HG02852 (cell line): ENCODE measurements around the gene PAX6.

Experiments used
- ATAC-seq: cut with Tn5 transposase; IDR thresholded peaks from one replicate; pipeline ENCODE4 v1.9.1; 2021; ENCODE audit warnings: mild to moderate bottlenecking, moderate library complexity; ENCODE audit not compliant: unreplicated experiment

The PAX6 gene

DNA sequence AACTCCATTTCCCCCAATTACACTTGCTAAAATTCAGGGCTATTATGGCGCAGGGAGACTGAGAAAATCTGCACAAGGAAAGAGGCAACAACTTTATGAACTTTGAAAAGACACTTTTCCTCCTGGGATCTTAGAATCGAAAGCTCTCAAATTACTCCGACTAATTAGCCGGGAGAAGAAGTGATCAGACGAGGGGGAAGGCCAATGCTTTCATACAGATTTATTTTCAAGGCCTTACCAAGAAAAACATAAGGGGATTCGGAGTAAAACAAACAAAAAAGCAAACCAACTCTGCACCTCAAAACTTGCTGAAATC is 1.6 kb downstream of the PAX6 start:
- ATAC-seq, result no peak

DNA sequence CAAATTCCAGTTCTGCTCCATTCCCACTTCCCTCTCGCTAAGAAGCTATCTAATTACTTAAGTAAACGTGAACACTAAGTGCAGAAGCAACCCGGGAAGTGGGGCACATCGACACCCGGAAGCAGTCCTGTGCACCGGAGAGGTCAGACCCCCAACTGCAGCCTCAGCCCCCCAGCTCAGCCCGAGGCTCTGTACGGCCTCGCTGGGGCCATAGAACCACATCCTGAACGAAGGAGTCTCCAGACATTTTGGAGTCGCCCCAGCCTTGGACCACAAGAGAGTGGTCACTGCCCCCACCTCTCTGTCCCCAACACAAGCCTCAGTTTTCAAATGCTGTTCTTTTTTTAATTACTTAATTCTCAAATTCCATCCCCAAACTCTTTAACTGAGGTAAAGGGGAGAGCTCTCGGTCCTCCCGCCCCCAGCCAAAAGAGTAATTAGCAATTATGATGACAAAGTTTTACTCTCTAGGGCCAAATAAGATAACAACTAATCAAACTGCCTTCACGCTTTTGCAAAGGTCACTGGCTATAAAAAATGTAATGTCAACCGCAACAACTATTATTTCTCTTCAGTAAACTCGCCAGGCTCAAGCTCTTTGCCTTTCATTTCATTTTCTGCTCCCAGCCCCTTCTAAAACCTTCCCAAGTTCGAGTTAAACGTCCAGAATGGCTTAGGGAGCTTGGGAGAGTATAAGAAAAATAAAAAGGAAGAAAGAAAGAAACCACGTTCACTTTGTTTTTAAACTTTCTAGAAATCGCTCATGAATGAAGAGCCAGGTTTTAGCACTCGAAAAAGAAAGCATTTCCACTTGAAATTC is 2.2 kb downstream of the PAX6 start:
- no peak for ATAC-seq

DNA sequence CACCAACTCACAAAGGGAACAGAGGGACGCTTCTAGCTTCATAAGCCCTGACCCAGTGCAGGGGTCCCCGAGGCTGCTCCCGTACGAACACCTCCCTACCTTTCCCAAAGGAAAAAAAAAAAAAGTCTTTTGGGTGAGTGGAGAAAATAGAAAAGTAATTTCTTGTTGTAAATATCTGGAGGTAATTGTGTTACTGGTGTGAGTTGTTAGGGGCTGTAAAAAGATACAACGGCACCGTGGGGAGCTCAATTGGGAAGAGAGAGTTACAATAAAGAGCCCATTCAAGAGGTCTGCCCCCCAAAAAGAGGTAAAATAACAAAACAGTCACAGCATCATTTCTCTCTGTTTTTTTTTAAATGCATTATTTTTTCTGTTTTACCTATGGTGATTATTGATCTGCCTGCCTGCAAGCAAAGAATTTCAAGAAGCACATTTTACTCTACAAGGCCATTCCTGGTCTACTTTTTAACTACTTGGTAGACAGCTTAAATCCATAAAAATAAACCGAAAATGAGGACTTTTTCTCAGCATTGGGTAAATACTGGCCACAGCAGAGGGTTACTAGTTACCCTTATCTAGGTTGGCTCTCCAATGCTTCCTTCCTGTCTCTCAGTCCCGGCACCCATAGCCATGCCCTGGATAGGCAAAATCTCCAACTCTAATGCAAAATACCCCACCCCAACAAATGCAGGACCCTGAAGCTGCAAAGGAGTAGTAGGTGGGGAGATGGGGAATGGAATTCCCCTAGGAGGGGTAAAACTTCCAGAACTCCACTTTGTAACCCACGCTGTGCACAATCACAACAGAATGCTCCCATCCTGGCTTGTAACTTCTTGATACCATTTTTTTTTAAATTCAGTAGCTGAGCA is 3.1 kb downstream of the PAX6 start:
- ATAC-seq, result no peak

DNA sequence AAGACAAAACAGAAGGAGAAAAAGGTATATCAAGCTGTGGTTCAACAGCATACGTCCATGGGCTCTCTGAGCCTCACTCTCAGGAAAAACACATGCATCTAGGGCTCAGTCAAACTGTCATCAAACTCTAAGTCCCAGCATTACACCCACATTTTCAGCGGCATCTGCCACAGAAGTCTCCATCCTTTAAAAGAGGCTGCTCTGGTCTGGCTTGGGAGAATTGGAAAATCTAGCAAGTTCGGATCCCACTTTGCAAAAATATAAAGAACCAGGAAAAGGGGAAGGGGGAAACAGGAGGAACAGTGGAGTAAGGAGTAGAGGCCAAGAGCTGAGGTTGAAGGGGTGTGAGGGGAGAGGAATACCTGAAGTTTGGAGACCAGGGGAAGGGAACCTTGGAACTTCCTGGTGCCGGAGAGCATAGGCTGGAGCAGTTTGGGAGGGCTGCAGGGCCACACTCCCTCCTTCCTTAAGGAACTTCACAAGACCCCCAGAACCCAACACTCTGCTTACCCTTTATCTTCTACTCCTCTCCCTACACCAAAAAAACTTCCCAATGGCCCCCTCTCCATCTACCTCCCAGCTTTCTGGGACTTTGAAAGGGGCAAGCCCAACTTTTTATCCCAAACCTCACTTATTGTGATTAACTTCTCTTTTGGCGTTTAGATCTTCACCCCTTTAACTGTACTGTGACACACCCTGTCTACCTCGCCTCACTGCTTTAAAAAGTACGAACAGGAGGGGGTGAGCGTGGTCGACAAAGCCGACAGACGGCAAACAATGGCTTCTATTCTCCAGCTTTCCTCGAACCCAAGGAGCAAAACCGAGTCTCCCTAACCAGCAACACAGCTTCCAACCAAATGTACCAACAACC is 4.0 kb downstream of the PAX6 start:
- ATAC-seq, result no peak

DNA sequence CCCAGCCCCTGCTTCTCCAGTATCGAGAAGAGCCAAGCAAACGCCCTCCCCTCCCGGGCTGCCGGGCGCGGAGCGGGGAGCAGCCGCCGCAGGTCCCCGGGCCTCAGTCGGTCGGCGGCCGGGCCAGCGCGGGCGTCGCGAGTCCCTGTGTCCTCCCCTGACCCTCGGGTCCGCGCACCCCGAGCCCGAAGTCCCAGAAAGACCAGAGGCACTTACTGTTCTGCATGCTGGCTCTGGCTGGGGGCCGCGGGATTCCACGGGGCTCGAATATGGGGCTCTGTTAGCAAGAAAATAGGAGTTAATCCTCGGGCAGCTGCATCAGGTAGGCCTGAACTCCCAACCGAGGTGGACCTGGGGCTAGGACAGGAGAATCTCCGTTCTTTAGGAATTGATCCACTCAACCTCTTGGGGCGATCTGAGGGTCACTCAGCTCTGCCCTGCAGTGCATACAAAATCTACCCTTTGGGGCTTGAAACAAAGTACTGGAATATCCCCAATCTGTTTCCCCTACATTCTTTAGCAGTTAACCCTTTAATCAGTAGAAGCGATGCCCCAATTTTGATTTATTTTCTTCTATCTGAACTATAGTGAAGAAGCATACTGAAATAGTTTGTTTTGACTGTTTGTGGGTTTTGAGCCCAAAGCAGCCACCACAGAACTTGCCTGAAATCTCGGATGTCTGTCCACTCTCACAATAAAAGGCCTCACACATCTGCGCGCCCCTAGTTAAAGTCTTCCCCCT is 4.8 kb downstream of the PAX6 start:
- ATAC-seq, result no peak

DNA sequence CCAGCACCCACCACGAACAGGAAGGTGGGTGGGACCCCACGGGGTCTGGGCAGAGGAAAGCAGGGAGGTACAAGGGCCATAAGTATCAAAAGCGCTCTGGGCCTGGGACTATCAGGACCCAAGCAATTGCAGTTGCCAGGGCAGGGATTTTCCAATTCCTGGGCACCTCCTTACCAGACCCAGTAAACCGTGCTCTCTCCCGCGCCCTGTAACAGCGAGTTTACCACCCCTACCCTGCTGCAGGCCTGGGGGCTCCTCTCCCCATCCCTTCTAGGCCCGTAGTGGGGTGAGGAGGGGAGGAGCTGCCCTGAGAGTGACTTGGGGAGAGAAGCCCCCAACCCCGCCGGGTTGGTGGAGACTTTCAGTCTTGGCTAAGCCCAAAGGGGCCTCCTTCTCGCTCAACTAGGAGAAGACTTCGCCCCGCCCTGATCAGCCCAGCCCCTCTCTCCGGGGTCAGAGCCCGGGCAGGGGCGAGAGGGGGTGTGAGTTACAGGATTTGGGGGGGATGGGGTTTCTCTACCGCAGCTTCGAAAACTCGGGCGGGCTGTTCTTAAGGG is 5.4 kb downstream of the PAX6 start:
- no peak for ATAC-seq

DNA sequence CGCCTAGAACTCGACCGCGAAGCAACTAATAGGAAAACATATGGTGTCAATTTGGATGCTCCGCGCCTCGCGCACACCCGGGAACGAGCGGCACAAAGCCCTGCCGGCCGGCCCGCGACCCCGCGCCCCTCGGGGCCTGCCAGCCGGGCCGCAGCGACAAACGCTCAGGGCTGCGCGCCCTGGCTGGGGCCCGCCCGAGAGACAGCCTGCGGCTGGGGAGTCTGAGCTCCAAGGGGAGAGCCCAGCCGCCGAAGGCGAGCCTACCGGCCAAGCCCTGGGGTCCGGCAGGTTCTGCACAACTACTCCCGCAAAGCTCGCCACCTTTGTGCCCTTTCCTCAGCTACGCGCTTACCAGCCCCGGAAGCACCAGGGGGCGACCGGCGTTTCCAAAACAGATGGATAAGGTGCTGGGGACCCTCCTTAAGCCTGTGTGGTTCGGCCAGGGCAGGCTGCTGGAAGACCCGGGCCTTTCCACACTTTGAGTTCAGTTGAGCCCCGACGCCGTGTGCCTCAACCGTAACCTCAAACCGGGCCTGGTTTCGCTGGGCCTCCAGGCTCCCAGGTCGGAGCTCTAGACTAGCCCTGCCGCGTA is 6.0 kb downstream of the PAX6 start:
- ATAC-seq, result no peak

DNA sequence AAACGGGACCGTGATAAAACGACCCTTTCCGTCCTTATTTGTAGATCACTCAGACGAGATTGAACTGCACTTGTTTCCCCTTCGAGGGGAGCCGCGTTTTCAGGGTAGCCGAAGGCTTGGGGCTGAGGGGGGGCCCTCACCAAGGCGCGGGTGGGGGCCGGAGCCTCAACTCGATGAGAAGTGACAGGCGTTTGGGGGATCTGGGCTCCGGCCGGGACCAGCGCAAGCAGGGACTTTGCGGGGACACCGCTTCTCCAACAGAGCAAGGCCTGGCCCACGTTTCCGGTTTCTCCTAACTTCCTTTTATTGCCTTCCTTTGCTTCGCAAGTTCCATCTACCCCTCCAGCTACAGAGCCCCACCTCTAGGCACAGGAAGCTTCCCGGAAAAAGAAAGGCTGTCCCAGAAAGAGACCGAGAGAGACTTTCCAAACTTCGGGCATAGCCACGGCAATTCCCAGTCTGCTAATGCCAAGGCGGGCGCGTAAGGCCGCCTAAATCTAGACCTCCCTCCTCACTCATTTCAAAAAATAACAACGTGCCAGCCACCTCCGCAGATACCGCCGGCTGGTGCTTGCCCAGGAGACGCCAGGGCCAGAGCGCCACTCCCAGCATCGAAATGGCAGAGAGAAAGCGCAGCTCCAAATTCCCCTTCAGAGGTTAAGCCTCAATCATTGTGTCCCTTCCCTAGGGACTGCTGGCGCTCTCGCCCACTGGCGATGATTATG is 6.6 kb downstream of the PAX6 start:
- ATAC-seq, result no peak

DNA sequence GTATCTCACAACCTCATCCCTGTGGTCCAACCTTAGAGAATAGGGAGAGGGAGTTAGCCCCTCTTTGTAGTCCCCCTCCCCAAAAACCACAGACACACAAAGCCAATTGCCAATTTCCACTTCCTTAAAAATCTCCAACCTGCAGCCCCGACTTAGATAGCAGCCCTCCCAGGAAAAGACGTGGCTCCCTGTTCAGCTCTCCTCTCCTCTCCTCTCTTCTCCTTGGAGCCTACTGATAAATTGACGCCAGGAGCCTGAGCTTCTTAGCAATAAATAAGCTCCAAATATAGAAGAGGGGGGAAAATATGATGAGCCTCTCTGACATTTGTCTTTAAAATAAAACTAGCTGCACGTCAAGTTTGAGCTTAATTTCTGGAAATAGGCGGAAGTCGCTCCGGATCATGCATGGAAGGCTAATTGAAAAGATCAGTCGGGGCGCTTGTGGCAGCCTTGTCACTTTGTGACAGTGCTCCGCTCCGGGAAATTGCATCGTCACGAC is 7.3 kb downstream of the PAX6 start:
- ATAC-seq, result no peak

DNA sequence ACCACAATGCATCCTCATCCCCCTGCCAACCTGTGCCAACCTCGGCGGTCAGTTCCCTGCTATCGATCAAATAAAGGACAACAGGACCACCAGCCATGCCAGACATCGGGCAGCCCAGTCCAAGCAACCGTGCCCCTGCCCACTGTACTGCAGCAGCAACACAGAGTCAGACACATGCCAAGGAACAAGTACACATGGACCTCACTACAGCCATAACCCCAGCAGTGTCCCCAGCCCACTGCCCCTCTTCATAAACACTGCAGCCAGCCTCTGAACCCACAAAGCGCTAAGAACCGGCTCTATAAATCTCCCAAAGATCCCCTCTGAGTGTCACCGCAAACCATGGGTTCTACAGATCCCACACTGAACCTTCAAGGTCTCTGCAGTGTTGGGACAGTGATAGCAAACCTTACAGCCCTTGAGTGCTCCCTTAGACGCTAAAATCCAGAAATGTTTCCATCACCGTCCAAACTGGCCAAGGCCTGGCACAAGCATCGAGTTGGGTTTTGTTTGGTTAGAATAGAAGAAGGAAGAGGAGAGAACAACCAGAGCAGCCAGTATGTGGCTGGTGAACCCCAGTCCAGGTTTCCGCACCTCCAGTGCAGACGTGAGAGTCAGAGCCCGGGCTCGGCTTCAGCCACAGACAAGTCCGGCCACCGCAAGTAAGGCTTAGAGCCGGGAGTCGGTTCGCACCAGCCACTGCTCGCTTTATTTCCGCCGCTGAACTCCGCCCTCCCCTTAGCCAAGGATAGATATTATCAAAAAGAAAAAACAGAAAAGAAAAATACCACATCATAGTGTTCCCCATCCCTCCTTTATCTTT is 7.9 kb downstream of the PAX6 start:
- ATAC-seq, result no peak

DNA sequence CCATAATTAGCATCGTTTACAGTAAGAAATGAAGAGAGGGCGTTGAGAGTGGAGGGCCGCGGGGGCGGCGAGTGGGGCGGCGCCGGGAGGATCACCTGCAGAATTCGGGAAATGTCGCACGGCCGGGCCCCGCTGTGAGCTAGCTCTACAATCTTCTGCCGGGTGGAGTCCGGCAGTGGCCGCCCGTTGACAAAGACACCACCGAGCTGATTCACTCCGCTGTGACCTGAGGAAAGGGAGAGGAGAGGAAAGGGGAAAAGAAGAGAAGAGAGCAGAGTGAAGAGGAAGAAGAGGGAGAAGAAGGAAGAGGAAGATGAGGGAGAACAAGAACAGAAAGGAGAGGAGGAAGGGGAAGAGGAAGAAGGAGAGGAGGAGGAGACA is 8.5 kb downstream of the PAX6 start:
- no peak for ATAC-seq

DNA sequence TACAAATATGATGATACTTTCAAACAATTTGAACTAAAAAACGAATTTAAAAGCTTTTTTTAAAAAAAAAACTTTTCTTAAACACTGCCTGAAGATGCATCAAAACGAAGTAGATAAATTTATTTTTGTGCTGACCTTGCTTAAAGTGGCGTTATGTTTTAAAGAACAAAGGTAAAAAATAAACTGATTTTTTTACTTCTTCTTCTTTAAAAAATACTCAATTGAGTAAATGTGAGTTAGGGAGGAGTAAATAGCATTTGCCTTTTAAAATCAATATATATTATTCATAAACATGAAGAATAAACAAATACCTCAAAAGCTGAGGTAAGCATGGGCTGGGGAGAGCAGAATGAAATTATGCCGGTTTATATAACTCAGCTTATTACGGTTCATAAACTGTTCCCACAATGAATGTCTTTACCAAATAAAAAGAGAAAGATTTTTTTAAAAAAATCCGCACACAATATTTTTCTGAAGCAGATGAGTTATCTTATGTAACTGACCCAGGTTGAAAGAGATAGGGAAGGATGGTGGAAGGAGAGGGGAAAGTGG is 9.0 kb downstream of the PAX6 start:
- no peak for ATAC-seq

DNA sequence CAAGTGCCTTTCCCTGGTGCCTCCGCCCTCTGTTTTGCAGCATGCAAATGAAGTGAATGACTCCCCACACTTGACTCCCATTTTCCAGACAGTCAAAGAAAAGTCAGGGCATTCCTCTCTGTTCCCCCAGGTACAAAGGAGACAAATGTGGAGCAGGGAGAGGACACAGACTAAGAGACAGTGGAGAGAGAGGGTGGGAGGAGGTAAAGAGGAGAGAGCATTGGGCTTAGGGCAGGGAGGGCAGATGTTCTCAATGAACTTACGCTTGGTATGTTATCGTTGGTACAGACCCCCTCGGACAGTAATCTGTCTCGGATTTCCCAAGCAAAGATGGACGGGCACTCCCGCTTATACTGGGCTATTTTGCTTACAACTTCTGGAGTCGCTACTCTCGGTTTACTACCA is 9.8 kb downstream of the PAX6 start:
- no peak for ATAC-seq

DNA sequence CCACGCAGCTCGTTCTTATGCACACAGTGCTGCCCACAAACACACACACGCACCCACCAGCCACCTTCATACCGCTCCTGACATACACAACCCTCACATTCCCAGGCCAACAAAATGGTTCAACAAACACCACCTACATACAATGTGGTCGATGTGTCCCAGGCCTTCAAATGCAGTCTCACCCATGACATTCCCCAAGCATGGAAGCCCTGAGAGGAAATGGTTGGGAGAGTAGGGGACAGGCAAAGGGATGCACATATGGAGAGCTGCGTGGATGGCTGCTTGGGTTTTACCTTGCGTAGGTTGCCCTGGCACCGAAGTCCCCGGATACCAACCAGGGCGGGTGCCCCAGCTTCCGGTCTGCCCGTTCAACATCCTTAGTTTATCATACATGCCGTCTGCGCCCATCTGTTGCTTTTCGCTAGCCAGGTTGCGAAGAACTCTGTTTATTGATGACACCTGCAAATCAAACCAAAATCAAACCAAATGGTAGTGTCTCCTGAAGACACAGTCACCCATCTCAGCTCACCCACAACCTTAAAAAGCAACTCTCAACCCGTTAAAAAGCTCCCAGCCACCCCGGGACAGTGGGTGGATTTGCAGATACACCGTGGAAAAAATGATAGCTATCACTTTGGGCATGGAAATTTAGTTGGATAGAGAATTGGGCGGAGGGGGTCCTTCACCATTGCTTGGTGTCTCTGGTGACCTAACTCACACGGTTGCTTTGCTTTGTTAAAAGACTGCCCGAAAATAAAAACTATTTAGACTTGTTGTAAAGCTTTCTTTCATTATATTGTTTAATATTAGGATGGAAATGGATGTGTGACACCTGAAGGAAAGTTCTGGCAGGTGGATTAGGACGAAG is 10.5 kb downstream of the PAX6 start:
- ATAC-seq, result no peak

DNA sequence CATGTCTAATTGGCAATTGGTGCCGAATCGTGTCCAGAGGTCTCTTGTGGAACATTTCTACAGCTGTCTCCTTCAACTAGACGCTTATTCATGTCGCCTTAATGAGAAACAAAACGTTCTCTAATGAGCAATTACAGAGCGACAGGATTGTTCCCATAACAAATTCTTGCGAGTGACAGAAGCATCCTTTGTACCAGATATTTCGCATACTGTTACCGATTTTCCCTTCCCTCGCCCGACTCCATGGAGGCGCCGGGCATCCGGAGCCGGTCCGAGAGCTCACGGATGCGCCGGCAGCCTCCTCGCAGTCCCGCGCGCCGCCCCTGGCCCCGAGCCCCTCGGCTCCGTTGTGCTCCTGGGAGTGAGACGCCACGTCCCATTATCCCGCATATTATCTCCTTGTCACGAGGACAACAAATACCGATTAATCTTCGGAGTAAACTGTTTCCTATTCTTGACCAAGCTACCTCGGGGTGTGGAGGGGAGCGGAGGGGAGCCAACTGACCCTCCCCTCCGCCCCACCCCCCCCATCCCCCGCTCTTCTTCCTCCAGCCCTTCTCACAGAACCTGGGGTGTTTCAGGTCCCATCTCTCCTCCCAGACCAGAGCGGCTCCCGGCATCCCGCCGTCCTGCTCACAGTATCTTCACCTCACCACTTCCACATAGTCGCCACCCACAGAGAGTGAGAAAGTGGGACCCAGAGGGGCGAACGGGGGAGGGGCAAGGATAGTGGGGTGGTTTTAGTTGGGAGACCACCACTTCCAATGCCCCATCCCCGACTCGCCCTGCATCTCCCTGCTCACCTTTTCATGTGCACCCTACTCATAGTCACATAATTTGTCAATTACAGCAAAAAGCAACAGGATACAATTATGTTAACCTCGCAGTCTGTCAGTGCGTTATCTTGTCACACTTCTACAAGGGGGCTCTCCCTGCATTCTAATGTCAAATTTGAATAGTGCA is 11.4 kb downstream of the PAX6 start:
- no peak for ATAC-seq
